ENCODE data around the gene EGFR.

EGFR gene

DNA sequence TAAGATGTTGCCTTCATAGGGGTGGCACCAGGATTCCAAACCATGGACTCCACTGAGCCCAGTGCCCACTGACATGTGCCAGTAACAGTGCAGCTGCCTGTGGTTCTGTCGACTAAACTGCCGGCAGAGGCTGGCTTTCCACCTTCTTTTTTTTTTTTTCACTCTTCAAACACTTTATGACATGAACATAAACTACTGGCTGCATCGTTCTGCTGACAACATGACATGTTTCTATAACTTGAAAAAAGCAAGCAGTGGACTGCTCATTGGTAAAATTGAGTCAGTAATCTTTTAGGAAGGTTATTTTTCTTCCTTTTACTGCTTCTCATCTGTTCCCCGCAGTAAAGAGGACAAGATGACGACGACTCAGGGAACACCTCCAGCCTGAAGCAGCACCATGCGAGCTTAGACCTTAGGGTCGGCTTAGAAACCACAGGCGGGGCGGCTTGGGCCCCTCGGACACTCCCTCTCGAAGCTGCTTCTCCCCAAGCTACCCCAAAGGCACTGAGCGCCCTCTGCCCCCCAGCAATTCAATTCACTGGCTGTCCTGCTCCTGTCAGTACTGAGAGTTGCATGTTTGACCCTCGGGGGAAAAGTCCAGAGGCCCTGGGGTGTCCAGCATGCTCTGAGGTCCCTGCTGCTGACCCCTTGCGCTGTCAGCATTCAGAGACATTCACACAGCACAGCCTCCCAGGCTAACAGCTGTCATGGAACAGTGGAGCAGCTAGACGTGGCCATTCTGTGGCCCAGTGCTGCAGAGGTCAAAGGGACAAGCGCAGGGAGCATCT, 112.5 kb downstream of the EGFR start:
- Histone ChIP-seq H3K27me3 (ENCODE audit: insufficient read depth, low read length, poor library complexity) (no peaks in the 10 kb centered on the region), H3K9me3 (ENCODE audit: insufficient read depth, low read length, severe bottlenecking) (no peaks in the 10 kb centered on the region), H3K4me3 (ENCODE audit: low read depth in 1 of 2, low read length in 2 of 2) (no peak overlapping the region), H4K20me1 (ENCODE audit: insufficient read depth, low read length) (no peaks in the 10 kb centered on the region), H3K36me3 (ENCODE audit: insufficient read depth, low read length) (no peaks in the 10 kb centered on the region), H3K79me2 (ENCODE audit: insufficient read depth, low read length) (no peaks in the 10 kb centered on the region), H3K4me2 (ENCODE audit: insufficient read depth, low read length) (no peak overlapping the region), H2AFZ (ENCODE audit: low read depth, low read length) (no peak overlapping the region), H3K9ac (ENCODE audit: low read depth, low read length) (no peak overlapping the region), H3K4me1 (ENCODE audit: insufficient read depth, low read length) (no peaks in the 10 kb centered on the region), H3K27ac (ENCODE audit: low read length) (no peak overlapping the region)
- TF ChIP-seq EZH2 (IDR thresholded peaks at IDR 0.05; ENCODE audit: borderline replicate concordance, low read depth, low read length, severe bottlenecking), result no peak
- TF ChIP-seq, protein P1, sequence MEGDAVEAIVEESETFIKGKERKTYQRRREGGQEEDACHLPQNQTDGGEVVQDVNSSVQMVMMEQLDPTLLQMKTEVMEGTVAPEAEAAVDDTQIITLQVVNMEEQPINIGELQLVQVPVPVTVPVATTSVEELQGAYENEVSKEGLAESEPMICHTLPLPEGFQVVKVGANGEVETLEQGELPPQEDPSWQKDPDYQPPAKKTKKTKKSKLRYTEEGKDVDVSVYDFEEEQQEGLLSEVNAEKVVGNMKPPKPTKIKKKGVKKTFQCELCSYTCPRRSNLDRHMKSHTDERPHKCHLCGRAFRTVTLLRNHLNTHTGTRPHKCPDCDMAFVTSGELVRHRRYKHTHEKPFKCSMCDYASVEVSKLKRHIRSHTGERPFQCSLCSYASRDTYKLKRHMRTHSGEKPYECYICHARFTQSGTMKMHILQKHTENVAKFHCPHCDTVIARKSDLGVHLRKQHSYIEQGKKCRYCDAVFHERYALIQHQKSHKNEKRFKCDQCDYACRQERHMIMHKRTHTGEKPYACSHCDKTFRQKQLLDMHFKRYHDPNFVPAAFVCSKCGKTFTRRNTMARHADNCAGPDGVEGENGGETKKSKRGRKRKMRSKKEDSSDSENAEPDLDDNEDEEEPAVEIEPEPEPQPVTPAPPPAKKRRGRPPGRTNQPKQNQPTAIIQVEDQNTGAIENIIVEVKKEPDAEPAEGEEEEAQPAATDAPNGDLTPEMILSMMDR (IDR thresholded peaks at IDR 0.05; ENCODE audit: borderline replicate concordance, extremely low read depth, low read length, poor library complexity, severe bottlenecking), result no peak
- no peak for DNase-seq
- no peak for ATAC-seq (ENCODE audit: insufficient read depth, low read depth)

DNA sequence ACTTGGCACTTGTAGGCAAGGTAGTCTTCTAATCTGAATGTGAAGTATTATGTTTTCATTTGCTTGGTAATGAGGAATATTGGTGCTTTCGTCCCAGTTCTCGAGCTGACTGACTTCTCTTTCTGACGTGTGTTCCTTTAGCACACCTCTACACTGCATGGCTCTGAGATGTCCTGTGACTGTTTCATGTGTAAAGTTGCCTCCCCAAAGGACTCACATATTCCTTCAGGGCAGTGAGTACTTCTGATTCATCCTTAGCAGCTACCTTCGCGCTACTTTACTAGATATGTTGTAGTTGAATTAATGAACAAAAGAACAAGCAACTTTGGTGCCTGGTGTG, 113.7 kb downstream of the EGFR start:
- Histone ChIP-seq H3K4me2 (ENCODE audit: insufficient read depth, low read length) (no peak overlapping the region), H3K36me3 (ENCODE audit: insufficient read depth, low read length) (no peaks in the 10 kb centered on the region), H3K27me3 (ENCODE audit: insufficient read depth, low read length, poor library complexity) (no peaks in the 10 kb centered on the region), H4K20me1 (ENCODE audit: insufficient read depth, low read length) (no peaks in the 10 kb centered on the region), H3K4me1 (ENCODE audit: insufficient read depth, low read length) (no peaks in the 10 kb centered on the region), H3K27ac (ENCODE audit: low read length) (no peak overlapping the region), H3K4me3 (ENCODE audit: low read depth in 1 of 2, low read length in 2 of 2) (no peak overlapping the region), H3K9me3 (ENCODE audit: insufficient read depth, low read length, severe bottlenecking) (no peaks in the 10 kb centered on the region), H3K79me2 (ENCODE audit: insufficient read depth, low read length) (no peaks in the 10 kb centered on the region), H3K9ac (ENCODE audit: low read depth, low read length) (no peak overlapping the region), H2AFZ (ENCODE audit: low read depth, low read length) (no peak overlapping the region)
- TF ChIP-seq EZH2 (IDR thresholded peaks at IDR 0.05; ENCODE audit: borderline replicate concordance, low read depth, low read length, severe bottlenecking), result no peak
- TF ChIP-seq, protein P1 (IDR thresholded peaks at IDR 0.05; ENCODE audit: borderline replicate concordance, extremely low read depth, low read length, poor library complexity, severe bottlenecking), result no peak
- ATAC-seq (ENCODE audit: insufficient read depth, low read depth) (no peak), DNase-seq (no peak)

DNA sequence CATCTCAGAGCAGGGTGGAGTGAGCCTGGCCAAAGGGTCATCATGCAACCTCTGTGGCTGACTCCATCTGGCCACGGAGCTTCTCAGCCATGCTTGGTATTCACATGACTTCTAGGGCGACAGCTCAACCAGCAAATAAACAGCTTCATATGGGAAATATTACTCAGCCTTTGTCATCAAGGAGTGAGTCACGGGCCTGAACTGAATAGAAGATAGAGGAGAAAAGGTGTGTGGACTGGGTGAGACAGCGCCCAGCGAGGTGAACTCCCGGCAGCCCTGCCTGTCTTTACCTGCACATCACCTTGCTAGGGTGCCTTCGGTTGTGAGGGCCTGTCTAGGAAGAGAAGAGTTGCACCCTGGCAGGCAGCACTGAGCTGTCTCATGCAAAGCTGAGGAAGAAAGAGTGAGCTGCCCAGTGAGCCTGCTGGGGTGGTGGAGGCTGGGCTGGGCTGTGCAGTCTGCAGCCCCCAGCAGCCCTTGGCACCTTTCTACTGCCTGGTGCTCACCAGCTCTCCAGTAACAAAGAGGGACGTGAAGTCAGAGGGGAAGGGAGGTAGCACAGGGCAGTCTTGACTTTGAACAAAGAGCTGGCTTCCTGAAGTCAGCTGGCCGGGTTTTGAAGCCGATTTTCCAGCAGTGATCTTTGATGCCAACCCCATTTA, 114.2 kb downstream of the EGFR start:
- no peak overlapping the region for H3K9ac ChIP-seq (ENCODE audit: low read depth, low read length)
- no peak overlapping the region for H2AFZ ChIP-seq (ENCODE audit: low read depth, low read length)
- no peak overlapping the region for H3K27ac ChIP-seq (ENCODE audit: low read length)
- no peaks in the 10 kb centered on the region for H3K9me3 ChIP-seq (ENCODE audit: insufficient read depth, low read length, severe bottlenecking)
- TF ChIP-seq, protein P1 (IDR thresholded peaks at IDR 0.05; ENCODE audit: borderline replicate concordance, extremely low read depth, low read length, poor library complexity, severe bottlenecking), result no peak
- no peak for TF ChIP-seq EZH2 (IDR thresholded peaks at IDR 0.05; ENCODE audit: borderline replicate concordance, low read depth, low read length, severe bottlenecking)
- no peaks in the 10 kb centered on the region for H3K79me2 ChIP-seq (ENCODE audit: insufficient read depth, low read length)
- H3K4me1 ChIP-seq (ENCODE audit: insufficient read depth, low read length), result no peaks in the 10 kb centered on the region
- ATAC-seq (ENCODE audit: insufficient read depth, low read depth) (no peak), DNase-seq (no peak)
- no peak overlapping the region for H3K4me3 ChIP-seq (ENCODE audit: low read depth in 1 of 2, low read length in 2 of 2)
- no peaks in the 10 kb centered on the region for H3K27me3 ChIP-seq (ENCODE audit: insufficient read depth, low read length, poor library complexity)
- H3K4me2 ChIP-seq (ENCODE audit: insufficient read depth, low read length), result no peak overlapping the region
- H3K36me3 ChIP-seq (ENCODE audit: insufficient read depth, low read length), result no peaks in the 10 kb centered on the region
- no peaks in the 10 kb centered on the region for H4K20me1 ChIP-seq (ENCODE audit: insufficient read depth, low read length)
